GM12875 (cell line): ENCODE results near the gene NR4A1.

Experiments used
- H3K4me3 ChIP-seq: one replicate; pipeline ENCODE4 v1.5.1; 2011; ENCODE audit warnings: low read depth, low read length, control low read depth
- TF ChIP-seq, protein P1 (sequence below): IDR thresholded peaks from 2 replicates; pipeline ENCODE4 v1.5.1; 2011; ENCODE audit warnings: low read depth, mild to moderate bottlenecking, control low read depth, inconsistent platforms, low read length, moderate library complexity, borderline replicate concordance; ENCODE audit not compliant: insufficient read depth

NR4A1 gene

DNA sequence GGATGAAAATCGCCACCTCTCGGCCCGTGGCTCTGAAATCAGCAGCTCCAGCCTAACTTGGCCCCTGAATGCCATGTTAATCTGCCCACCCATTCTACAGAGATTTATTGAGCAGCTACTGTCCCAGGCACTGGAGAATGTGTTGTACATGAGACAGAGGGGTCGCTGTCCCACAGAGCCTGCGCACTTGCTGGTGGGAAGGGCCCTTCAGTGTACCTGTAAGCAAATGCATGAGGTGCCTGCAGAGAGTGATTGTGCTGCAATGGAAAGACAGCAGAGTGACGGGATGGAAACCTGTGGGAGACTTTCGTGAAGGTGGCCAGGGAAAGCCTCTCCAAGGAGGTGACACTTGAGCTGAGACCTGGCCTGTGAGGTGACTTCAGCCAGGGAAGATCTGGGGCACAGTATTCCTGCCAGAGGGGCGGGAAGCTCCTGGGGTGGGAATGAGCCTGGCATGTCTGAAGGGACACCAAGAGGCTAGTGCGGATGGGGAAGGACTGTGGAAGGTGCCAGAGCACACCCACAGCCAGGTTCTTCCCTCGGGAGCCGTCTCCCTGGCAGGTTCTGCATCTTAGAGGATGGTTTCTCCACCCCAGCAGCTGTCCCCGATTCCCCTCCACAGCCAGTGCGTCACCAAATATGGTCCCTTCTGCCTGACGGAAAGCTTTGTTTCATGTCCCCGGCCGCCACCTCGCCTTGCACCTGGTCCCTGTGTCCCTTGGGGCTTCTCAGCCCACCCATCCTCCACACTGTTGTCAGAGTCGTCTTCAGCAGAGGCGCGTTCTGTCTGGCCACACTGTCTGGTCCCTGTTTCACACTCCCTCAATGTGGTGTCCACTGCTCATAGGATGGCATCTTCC, 36.9 kb downstream of the NR4A1 start:
- no peak overlapping the region for H3K4me3 ChIP-seq
- TF ChIP-seq, protein P1, sequence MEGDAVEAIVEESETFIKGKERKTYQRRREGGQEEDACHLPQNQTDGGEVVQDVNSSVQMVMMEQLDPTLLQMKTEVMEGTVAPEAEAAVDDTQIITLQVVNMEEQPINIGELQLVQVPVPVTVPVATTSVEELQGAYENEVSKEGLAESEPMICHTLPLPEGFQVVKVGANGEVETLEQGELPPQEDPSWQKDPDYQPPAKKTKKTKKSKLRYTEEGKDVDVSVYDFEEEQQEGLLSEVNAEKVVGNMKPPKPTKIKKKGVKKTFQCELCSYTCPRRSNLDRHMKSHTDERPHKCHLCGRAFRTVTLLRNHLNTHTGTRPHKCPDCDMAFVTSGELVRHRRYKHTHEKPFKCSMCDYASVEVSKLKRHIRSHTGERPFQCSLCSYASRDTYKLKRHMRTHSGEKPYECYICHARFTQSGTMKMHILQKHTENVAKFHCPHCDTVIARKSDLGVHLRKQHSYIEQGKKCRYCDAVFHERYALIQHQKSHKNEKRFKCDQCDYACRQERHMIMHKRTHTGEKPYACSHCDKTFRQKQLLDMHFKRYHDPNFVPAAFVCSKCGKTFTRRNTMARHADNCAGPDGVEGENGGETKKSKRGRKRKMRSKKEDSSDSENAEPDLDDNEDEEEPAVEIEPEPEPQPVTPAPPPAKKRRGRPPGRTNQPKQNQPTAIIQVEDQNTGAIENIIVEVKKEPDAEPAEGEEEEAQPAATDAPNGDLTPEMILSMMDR: no peak

DNA sequence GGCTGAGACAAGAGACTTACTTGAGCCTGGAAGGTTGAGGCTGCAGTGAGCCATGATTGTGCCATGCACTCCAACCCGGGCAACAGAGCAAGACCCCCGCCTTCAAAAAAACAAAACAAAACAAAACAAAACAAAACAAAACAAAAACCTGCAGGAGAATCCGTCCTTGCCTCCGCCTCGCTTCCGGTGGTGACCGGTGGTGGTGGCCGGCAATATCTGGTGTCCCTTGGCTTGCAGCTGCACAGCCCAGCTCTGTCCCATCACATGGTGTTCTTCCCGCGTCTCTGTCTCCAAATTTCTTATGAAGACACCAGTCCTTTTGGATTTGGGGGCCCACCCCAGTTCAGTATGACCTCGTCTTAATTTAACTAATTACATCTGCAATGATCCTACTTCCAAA, 38.2 kb downstream of the NR4A1 start:
- H3K4me3 ChIP-seq: no peak overlapping the region
- TF ChIP-seq, protein P1: no peak

DNA sequence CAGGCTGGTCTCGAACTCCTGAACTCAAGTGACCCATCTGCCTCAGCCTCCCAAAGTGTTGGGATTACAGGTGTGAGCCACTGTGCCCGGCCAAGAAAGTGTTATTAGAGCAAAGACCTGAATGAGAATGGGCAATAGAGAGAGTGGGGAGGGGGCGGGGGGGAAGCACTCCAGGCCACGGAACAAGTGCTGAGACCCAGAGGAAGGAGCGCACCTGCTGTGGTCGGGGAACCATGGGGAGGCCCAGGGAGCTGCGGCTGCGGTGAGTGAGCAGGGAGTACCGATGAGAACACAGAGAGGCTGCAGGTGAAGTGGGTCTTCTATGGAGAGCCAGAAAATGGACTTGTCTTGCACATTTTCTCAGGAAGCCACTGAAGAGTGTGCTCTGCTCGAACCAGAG, 39.0 kb downstream of the NR4A1 start:
- no peak overlapping the region for H3K4me3 ChIP-seq
- TF ChIP-seq, protein P1: no peak

DNA sequence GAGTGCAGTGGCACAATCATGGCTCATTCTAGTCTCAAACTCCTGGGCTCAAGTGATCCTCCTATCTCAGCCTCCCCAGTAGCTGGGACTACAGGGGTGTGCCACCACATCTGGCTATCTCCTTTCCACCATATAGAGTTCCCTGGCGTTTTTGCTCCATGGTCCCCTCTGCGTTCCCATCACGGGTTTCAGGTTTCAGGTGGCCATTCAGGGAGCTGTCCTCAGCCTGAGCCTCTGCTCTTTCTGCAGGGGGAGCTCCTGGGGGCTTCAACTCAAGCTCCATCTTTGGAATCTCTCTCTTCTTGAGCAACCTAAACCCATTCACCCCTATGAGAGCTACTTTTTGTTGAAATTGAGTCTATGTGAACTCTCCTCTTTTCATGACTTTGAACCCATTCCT, 39.8 kb downstream of the NR4A1 start:
- H3K4me3 ChIP-seq: no peak overlapping the region
- TF ChIP-seq, protein P1: no peak

DNA sequence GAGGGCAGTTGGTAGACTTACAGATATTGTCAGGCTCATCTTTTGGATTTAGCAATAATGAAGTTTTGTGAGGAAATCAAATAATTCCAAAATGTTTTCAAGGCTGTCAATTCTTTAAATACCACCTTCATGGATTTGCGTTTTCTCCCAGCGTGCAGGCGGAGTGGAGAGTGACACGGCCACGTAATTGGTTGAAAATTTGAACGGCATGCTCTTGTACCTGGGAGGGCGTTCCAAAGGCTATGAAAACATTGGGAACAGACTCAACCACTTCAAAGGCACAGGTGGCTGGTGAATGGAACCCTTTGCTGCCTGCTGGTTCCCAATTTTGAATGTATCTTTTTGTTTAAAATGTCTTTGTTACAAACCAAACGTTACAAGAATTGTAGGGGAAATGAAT, 40.6 kb downstream of the NR4A1 start:
- TF ChIP-seq, protein P1: no peak
- H3K4me3 ChIP-seq: no peak overlapping the region

DNA sequence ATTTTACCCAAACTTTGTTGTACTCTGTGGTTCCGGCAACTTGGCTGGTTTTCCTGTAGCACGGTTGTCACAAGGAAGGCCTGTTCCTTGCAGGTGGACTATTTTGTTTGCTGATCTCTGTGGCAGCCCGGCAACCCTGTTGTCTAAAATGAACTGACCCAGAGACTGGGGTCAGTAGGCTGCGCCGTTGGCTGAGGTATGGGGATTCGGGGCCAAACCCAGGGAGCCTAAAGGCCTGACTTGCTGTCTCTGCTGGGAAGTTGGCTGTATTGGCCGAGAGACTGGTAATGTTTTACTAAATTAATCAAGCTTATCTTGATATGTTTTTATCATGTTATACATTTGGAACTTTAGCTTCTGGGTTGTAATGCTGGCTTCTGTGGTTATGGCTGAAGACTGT, 42.1 kb downstream of the NR4A1 start:
- TF ChIP-seq, protein P1: no peak
- no peak overlapping the region for H3K4me3 ChIP-seq
